T-helper 17 cell (primary cell): Measurements from ENCODE around the gene TRIM4. TPM values are rescaled to one million over a fixed set of nuclear protein-coding genes. Genes with fewer than 3 reads are reported as not detected.
"Not testable (repeated sequence)": the region's sequence is repeated elsewhere in the genome, so short reads cannot be mapped to it uniquely, and the experiment has no call there.

Source experiments
- ATAC-seq: fragments of 150-1000 bp; cut with Tn5 transposase; 2 replicates; pipeline ENCODE4 v1.10.0; 2021; ENCODE audit warnings: mild to moderate bottlenecking, moderate library complexity
- DNase-seq, 3 donors: peaks; one replicate each; pipeline versions ENCODE4 v3.0.0 to v3.0.0-alpha.2; 2020 to 2021
- H3K9me3 ChIP-seq: one replicate; pipeline ENCODE4 v1.7.0; 2013; ENCODE audit warnings: low read length, mild to moderate bottlenecking; ENCODE audit not compliant: control insufficient read depth, poor library complexity, severe bottlenecking
- H3K27ac Mint-ChIP-seq: one replicate; pipeline ENCODE4 v1.8.0; 2022; ENCODE audit warnings: mild to moderate bottlenecking, moderate library complexity, mixed read lengths
- H3K27me3 Mint-ChIP-seq: one replicate; pipeline ENCODE4 v1.8.0; 2022; ENCODE audit warnings: mixed read lengths
- H3K36me3 Mint-ChIP-seq: one replicate; pipeline ENCODE4 v1.8.0; 2022; ENCODE audit warnings: low read depth, mixed read lengths
- H3K4me1 Mint-ChIP-seq: one replicate; pipeline ENCODE4 v1.8.0; 2022; ENCODE audit warnings: mild to moderate bottlenecking, mixed read lengths
- H3K4me3 Mint-ChIP-seq: one replicate; pipeline ENCODE4 v1.8.0; 2022; ENCODE audit warnings: mild to moderate bottlenecking, moderate library complexity, mixed read lengths
- total RNA-seq, 4 donors: library from RNA in 2 of 4; stranded (reverse) in 2 of 4; gene quantifications; one replicate each; pipeline ENCODE4 v1.2.3 and lab custom pipeline; 2022 to 2026

The TRIM4 gene
- total RNA-seq (10 to 100 TPM; 25.3 to 27.2 TPM), total RNA-seq (lab: John Stamatoyannopoulos, UW) (38.5 to 63.5 reads per million in 2 donors)

- no peaks in the 10 kb centered on the region for H3K27me3 Mint-ChIP-seq
- H3K4me3 Mint-ChIP-seq, result peak within 1 kb of the TSS; percentile 95
- peaks cover 34% of the 10 kb centered on the region for H3K4me1 Mint-ChIP-seq
These were observed at the start of gene TRIM4 for GRCh38 chr7:99918959-99919813. Gene TRIM4 (minus strand): TSS chr7:99919530. CDS start chr7:99919401, 129 bp downstream.

GRCh38 chr7:99958564-99959227 is 39.4 kb upstream of the TRIM4 start:
- no peak for DNase-seq
- Mint-ChIP-seq H3K27me3 (peaks cover 67% of the 10 kb centered on the region), H3K4me1 (peaks cover 2% of the 10 kb centered on the region), H3K4me3 (no peak overlapping the region), H3K36me3 (no peaks in the 10 kb centered on the region), H3K27ac (no peak overlapping the region)
- no peaks in the 10 kb centered on the region for H3K9me3 ChIP-seq
- no peak for ATAC-seq

More at GRCh38 chr7:99918959-99919813, at the start of gene TRIM4:
- peak; percentile 98 for ATAC-seq
- peak; percentile 72 to 77 (median 74) for DNase-seq
- H3K27ac Mint-ChIP-seq, result peak within 1 kb of the TSS; percentile 97
- no peaks in the 10 kb centered on the region for H3K9me3 ChIP-seq
- H3K36me3 Mint-ChIP-seq, result peaks cover 10% of the 10 kb centered on the region

GRCh38 chr7:99955247-99955646 is 35.9 kb upstream of the TRIM4 start:
- no peak overlapping the region for H3K27ac Mint-ChIP-seq
- ATAC-seq, result no peak
- H3K4me1 Mint-ChIP-seq, result peaks cover 2% of the 10 kb centered on the region
- no peaks in the 10 kb centered on the region for H3K9me3 ChIP-seq
- H3K4me3 Mint-ChIP-seq, result no peak overlapping the region
- no peaks in the 10 kb centered on the region for H3K36me3 Mint-ChIP-seq
- peaks cover 36% of the 10 kb centered on the region for H3K27me3 Mint-ChIP-seq
- no peak for DNase-seq

DNA sequence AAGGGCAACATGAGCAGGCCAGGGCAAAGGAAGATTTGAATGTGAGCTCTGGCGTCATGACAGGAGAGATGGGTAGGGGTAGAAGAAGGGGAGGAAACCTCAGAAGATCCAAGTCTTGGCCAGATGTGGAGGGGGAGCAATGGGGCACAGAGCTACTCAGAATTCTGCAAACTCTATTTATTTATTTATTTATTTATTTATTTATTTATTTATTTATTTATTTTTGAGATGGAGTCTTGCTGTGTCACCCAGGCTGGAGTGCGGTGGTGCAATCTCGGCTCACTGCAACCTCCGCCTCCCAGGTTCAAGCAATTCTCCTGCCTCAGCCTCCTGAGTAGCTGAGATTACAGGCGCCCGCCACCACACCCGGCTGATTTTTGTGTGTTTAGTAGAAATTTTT is 35.3 kb upstream of the TRIM4 start:
- not testable (repeated sequence) for H3K36me3 Mint-ChIP-seq, H3K4me1 Mint-ChIP-seq, DNase-seq, H3K9me3 ChIP-seq, H3K27ac Mint-ChIP-seq, H3K4me3 Mint-ChIP-seq, ATAC-seq
- H3K27me3 Mint-ChIP-seq, result peaks cover 34% of the 10 kb centered on the region

DNA sequence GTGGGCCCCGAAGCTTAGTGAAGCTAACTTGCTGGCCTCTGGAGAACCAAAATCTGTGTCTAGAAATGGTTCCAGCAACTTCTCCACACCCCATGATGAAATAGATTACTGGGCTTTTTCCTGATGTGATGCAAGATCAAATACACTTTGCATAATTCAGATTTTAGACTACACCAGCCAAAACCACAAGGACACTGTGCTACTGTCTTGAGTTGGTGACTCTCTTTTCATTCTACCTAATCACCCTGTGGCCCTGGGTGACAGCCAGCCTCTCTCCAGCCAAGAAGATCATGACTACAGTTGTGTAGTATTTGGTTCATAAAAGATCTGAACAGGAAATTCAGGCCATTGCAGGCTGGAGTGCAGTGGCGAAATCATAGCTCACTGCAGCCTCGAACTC is 34.3 kb upstream of the TRIM4 start:
- no peaks in the 10 kb centered on the region for H3K9me3 ChIP-seq
- Mint-ChIP-seq H3K4me1 (peaks cover 2% of the 10 kb centered on the region), H3K27ac (no peak overlapping the region), H3K4me3 (no peak overlapping the region), H3K27me3 (peaks cover 34% of the 10 kb centered on the region), H3K36me3 (peaks cover 2% of the 10 kb centered on the region)
- no peak for DNase-seq
- no peak for ATAC-seq

DNA sequence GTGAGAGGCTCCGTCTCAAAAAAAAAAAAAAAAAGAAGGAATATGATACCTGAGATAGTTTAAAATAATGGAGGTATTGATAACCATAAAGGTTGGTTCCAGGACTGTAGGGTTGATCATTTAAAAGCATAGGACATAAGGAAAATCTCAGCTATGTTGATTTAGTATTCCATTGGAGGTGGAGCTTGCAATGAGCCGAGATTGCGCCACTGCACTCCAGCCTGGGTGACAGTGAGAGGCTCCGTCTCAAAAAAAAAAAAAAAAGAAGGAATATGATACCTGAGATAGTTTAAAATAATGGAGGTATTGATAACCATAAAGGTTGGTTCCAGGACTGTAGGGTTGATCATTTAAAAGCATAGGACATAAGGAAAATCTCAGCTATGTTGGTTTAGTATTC is 33.3 kb upstream of the TRIM4 start:
- not testable (repeated sequence) for H3K4me1 Mint-ChIP-seq, H3K4me3 Mint-ChIP-seq, ATAC-seq, DNase-seq, H3K9me3 ChIP-seq, H3K27ac Mint-ChIP-seq, H3K36me3 Mint-ChIP-seq
- peaks cover 41% of the 10 kb centered on the region for H3K27me3 Mint-ChIP-seq

- not testable (repeated sequence) for H3K4me1 Mint-ChIP-seq, H3K4me3 Mint-ChIP-seq, DNase-seq, H3K36me3 Mint-ChIP-seq, H3K9me3 ChIP-seq, ATAC-seq, H3K27ac Mint-ChIP-seq
- peaks cover 43% of the 10 kb centered on the region for H3K27me3 Mint-ChIP-seq
These were observed 31.5 kb upstream of the TRIM4 start for GRCh38 chr7:99950819-99951218.

- H3K27ac Mint-ChIP-seq, result no peak overlapping the region
- H3K27me3 Mint-ChIP-seq, result peaks cover 37% of the 10 kb centered on the region
- no peaks in the 10 kb centered on the region for H3K9me3 ChIP-seq
- H3K36me3 Mint-ChIP-seq, result peaks cover 6% of the 10 kb centered on the region
- DNase-seq (no peak), ATAC-seq (no peak)
- no peak overlapping the region for H3K4me3 Mint-ChIP-seq
- peaks cover 4% of the 10 kb centered on the region for H3K4me1 Mint-ChIP-seq
These were observed 30.4 kb upstream of the TRIM4 start for GRCh38 chr7:99949645-99950228.

GRCh38 chr7:99947608-99948007 is 28.3 kb upstream of the TRIM4 start:
- no peaks in the 10 kb centered on the region for H3K9me3 ChIP-seq
- no peak overlapping the region for H3K27ac Mint-ChIP-seq
- peaks cover 9% of the 10 kb centered on the region for H3K36me3 Mint-ChIP-seq
- peaks cover 8% of the 10 kb centered on the region for H3K4me1 Mint-ChIP-seq
- no peak for ATAC-seq
- peaks cover 57% of the 10 kb centered on the region for H3K27me3 Mint-ChIP-seq
- no peak overlapping the region for H3K4me3 Mint-ChIP-seq
- no peak for DNase-seq

- ATAC-seq, result no peak
- DNase-seq, result no peak
- peaks cover 8% of the 10 kb centered on the region for H3K4me1 Mint-ChIP-seq
- H3K4me3 Mint-ChIP-seq, result no peak overlapping the region
- H3K36me3 Mint-ChIP-seq, result peaks cover 7% of the 10 kb centered on the region
- no peaks in the 10 kb centered on the region for H3K9me3 ChIP-seq
- H3K27me3 Mint-ChIP-seq, result peaks cover 74% of the 10 kb centered on the region
- no peak overlapping the region for H3K27ac Mint-ChIP-seq
These were observed 25.3 kb upstream of the TRIM4 start for GRCh38 chr7:99944497-99945070.

GRCh38 chr7:99943641-99944496 is 24.5 kb upstream of the TRIM4 start:
- Mint-ChIP-seq H3K27ac (no peak overlapping the region), H3K4me1 (peaks cover 8% of the 10 kb centered on the region), H3K4me3 (peak overlapping the region; percentile 76), H3K36me3 (peaks cover 7% of the 10 kb centered on the region), H3K27me3 (peaks cover 67% of the 10 kb centered on the region)
- H3K9me3 ChIP-seq, result no peaks in the 10 kb centered on the region
- ATAC-seq (no peak), DNase-seq (no peak)

- ATAC-seq (no peak), DNase-seq (no peak)
- H3K27ac Mint-ChIP-seq, result no peak overlapping the region
- H3K9me3 ChIP-seq, result no peaks in the 10 kb centered on the region
- H3K27me3 Mint-ChIP-seq, result peaks cover 50% of the 10 kb centered on the region
- no peaks in the 10 kb centered on the region for H3K36me3 Mint-ChIP-seq
- H3K4me1 Mint-ChIP-seq, result peaks cover 8% of the 10 kb centered on the region
- H3K4me3 Mint-ChIP-seq, result no peak overlapping the region
These were observed 19.0 kb upstream of the TRIM4 start for GRCh38 chr7:99938296-99938695.
